Neural progenitor cell (in vitro differentiated cells): Measurements from ENCODE around the gene FHDC1. TPM values are rescaled to one million over a fixed set of nuclear protein-coding genes. Genes with fewer than 3 reads are reported as not detected.
"Not testable (repeated sequence)": the region's sequence is repeated elsewhere in the genome, so short reads cannot be mapped to it uniquely, and the experiment has no call there.

Experiments used
- DNase-seq: peaks from one replicate; pipeline ENCODE4 v3.0.0-alpha.2; 2016; ENCODE audit warnings: low spot score
- H2AFZ ChIP-seq: fragments of 200-600 bp; sonication (generic); replicated peaks from 2 replicates; pipeline ENCODE4 v1.6.1; 2016; ENCODE audit warnings: antibody characterized with exemption
- H3F3A ChIP-seq: fragments of 200-600 bp; sonication (generic); 2 replicates; pipeline ENCODE4 v1.6.1; 2016; ENCODE audit warnings: antibody characterized with exemption, low read depth
- H3K27ac ChIP-seq: fragments of 200-600 bp; sonication (generic); 2 replicates; pipeline ENCODE4 v1.5.1; 2016; ENCODE audit warnings: mild to moderate bottlenecking
- H3K27me3 ChIP-seq: fragments of 200-600 bp; sonication (generic); 2 replicates; pipeline ENCODE4 v1.6.1; 2016; ENCODE audit warnings: mild to moderate bottlenecking, moderate library complexity
- H3K36me3 ChIP-seq: fragments of 200-600 bp; sonication (generic); 2 replicates; pipeline ENCODE4 v1.5.1; 2016
- H3K4me1 ChIP-seq: fragments of 200-600 bp; sonication (generic); 2 replicates; pipeline ENCODE4 v1.6.1; 2016; ENCODE audit warnings: mixed run types
- H3K4me2 ChIP-seq: fragments of 200-600 bp; sonication (generic); 2 replicates; pipeline ENCODE4 v1.6.1; 2016
- H3K4me3 ChIP-seq: fragments of 200-600 bp; sonication (generic); 2 replicates; pipeline ENCODE4 v1.5.1; 2016
- H3K79me2 ChIP-seq: fragments of 200-600 bp; sonication (generic); 2 replicates; pipeline ENCODE4 v1.6.1; 2016; ENCODE audit warnings: low read depth
- H3K9ac ChIP-seq: fragments of 200-600 bp; sonication (generic); 2 replicates; pipeline ENCODE4 v1.6.1; 2016
- H3K9me3 ChIP-seq: fragments of 200-600 bp; sonication (generic); 2 replicates; pipeline ENCODE4 v1.5.1; 2016; ENCODE audit warnings: low read depth
- H4K20me1 ChIP-seq: fragments of 200-600 bp; sonication (generic); 2 replicates; pipeline ENCODE4 v1.6.1; 2016; ENCODE audit warnings: low read depth
- H3K27ac Mint-ChIP-seq: 3 replicates; pipeline ENCODE4 v1.8.0; 2021; ENCODE audit warnings: mixed read lengths
- H3K27me3 Mint-ChIP-seq: 2 replicates; pipeline ENCODE4 v1.8.0; 2022; ENCODE audit warnings: low read depth, mild to moderate bottlenecking, inconsistent platforms, moderate library complexity, mixed read lengths; ENCODE audit not compliant: insufficient read depth
- H3K36me3 Mint-ChIP-seq: 3 replicates; pipeline ENCODE4 v1.8.0; 2021; ENCODE audit warnings: mixed read lengths
- H3K4me1 Mint-ChIP-seq: 3 replicates; pipeline ENCODE4 v1.8.0; 2021; ENCODE audit warnings: mixed read lengths
- H3K4me3 Mint-ChIP-seq: 3 replicates; pipeline ENCODE4 v1.8.0; 2021; ENCODE audit warnings: mild to moderate bottlenecking, moderate library complexity, mixed read lengths
- H3K9me3 Mint-ChIP-seq: 3 replicates; pipeline ENCODE4 v1.8.0; 2020; ENCODE audit warnings: mixed read lengths
- EZH2 ChIP-seq: fragments of 200-600 bp; sonication (generic); IDR thresholded peaks from 2 replicates; pipeline ENCODE4 v1.6.1; 2017; ENCODE audit warnings: antibody characterized with exemption, mild to moderate bottlenecking, moderate library complexity
- EZH2phosphoT487 ChIP-seq: fragments of 200-600 bp; sonication (generic); IDR thresholded peaks from 2 replicates; pipeline ENCODE4 v1.6.1; 2017; ENCODE audit warnings: antibody characterized with exemption
- total RNA-seq: library from RNA; depleted of rRNA; stranded (reverse); fragments of >200 nt; gene quantifications from 2 replicates; pipeline ENCODE4 v1.2.3, GENCODE V29; 2015; ENCODE audit warnings: low replicate concordance
- TF ChIP-seq, protein P1 (sequence below): fragments of 200-600 bp; sonication (generic); IDR thresholded peaks from 2 replicates; pipeline ENCODE4 v1.5.1; 2017; ENCODE audit warnings: antibody characterized with exemption, mild to moderate bottlenecking

FHDC1 gene
- total RNA-seq, 1 donor from 2014 or later, result 3.0 TPM

DNA sequence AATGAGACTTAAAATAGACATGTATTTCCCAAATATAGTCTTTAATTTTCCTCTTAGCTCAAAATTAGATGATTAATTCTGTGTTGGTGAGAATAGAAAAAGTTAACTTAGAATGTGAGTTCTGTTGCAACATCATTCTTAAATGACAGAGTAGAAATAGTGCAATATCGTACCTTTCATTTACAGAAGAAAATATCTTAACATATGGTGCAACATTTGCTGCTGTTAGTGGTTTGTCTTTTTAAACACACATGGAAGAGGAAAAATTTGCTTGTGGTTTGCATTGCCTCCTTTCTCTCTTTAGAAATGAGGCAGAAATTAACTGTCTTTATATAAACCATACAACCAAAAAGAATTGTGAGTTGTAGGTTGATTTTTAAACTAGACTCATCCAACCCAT, 39.3 kb upstream of the FHDC1 start:
- H3K27ac ChIP-seq, result no peak overlapping the region
- TF ChIP-seq, protein P1, sequence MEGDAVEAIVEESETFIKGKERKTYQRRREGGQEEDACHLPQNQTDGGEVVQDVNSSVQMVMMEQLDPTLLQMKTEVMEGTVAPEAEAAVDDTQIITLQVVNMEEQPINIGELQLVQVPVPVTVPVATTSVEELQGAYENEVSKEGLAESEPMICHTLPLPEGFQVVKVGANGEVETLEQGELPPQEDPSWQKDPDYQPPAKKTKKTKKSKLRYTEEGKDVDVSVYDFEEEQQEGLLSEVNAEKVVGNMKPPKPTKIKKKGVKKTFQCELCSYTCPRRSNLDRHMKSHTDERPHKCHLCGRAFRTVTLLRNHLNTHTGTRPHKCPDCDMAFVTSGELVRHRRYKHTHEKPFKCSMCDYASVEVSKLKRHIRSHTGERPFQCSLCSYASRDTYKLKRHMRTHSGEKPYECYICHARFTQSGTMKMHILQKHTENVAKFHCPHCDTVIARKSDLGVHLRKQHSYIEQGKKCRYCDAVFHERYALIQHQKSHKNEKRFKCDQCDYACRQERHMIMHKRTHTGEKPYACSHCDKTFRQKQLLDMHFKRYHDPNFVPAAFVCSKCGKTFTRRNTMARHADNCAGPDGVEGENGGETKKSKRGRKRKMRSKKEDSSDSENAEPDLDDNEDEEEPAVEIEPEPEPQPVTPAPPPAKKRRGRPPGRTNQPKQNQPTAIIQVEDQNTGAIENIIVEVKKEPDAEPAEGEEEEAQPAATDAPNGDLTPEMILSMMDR, result no peak
- no peak for TF ChIP-seq EZH2phosphoT487
- TF ChIP-seq EZH2, result no peak
- H3K36me3 ChIP-seq, result no peaks in the 10 kb centered on the region
- H3K79me2 ChIP-seq, result no peaks in the 10 kb centered on the region
- DNase-seq, result no peak
- no peaks in the 10 kb centered on the region for H3K27me3 ChIP-seq
- Mint-ChIP-seq H3K4me1 (no peaks in the 10 kb centered on the region), H3K4me3 (no peak overlapping the region), H3K27me3 (no peaks in the 10 kb centered on the region), H3K27ac (no peak overlapping the region), H3K9me3 (no peaks in the 10 kb centered on the region), H3K36me3 (peaks cover 7% of the 10 kb centered on the region)
- no peaks in the 10 kb centered on the region for H3F3A ChIP-seq
- no peak overlapping the region for H3K9ac ChIP-seq
- no peak overlapping the region for H3K4me3 ChIP-seq
- no peaks in the 10 kb centered on the region for H4K20me1 ChIP-seq
- no peaks in the 10 kb centered on the region for H3K9me3 ChIP-seq
- no peak overlapping the region for H2AFZ ChIP-seq
- H3K4me2 ChIP-seq, result no peak overlapping the region
- peaks cover 10% of the 10 kb centered on the region for H3K4me1 ChIP-seq

DNA sequence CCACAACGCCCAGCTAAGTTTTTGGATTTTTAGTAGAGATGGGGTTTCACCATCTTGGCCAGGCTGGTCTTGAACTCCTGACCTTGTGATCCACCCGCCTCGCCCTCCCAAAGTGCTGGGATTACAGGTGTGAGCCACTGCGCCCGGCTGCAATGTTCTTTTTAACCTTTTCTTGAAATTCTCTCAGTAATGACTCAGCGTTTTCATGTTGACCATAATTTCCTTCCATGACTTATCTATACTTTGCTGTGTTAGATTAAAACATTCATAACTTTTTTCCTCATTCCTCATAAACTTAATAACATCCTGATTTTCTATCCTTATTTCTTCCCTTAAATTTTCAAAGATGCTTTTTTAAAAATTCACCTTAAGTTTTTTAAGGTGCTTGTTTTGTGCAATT, 38.0 kb upstream of the FHDC1 start:
- not testable (repeated sequence) for H4K20me1 ChIP-seq, H3K27ac Mint-ChIP-seq, H3K36me3 Mint-ChIP-seq, H3K4me1 Mint-ChIP-seq, H3K27ac ChIP-seq, H3K9me3 Mint-ChIP-seq, H3K4me3 Mint-ChIP-seq, H3K4me2 ChIP-seq, H3K79me2 ChIP-seq, H3K4me1 ChIP-seq, DNase-seq, H3K27me3 ChIP-seq, H3K4me3 ChIP-seq, H3K9ac ChIP-seq, H3K36me3 ChIP-seq, H3K27me3 Mint-ChIP-seq, H3K9me3 ChIP-seq, H3F3A ChIP-seq, H2AFZ ChIP-seq

DNA sequence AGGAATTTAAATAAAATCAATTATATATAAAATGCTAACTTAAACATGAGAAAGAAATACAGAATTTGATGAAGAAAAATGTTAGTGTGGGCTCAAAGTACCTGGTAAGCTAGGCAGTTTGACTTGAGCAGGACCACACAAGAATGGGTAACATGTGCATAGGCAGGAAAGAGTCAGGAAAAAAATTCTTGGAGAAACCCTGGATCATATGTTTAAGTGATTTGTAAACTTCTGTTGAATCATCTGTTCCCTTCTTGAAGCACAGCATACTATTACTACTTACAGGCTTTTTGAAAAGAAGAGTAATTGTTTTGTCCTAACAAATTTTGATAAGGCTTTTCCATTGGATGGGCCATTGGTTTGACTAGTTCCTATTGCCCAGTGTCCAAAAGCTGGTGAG, 37.5 kb upstream of the FHDC1 start:
- TF ChIP-seq, protein P1, result no peak
- TF ChIP-seq EZH2phosphoT487, result no peak
- TF ChIP-seq EZH2, result no peak

DNA sequence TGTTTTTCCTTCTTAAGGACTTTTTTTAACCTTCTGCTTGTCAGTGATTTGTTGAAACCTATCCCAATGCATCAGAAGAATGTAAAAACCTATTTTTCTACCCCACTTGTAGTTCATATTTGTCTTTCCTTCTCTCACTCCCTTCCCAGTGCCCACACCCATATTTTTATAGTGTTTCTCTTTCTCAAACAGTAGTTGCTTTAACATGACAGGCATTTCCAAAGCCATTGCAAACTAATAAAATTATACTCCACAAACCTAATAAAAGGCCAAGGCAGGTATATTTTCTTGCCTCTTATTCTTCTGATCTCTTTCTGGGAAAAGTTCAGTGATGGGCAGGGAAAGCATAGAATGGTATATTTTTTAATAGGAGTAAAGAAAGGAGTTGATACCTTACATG, 35.7 kb upstream of the FHDC1 start:
- H3F3A ChIP-seq, result no peaks in the 10 kb centered on the region
- H3K4me1 ChIP-seq, result peaks cover 14% of the 10 kb centered on the region
- H3K36me3 Mint-ChIP-seq, result peaks cover 5% of the 10 kb centered on the region
- H2AFZ ChIP-seq, result no peak overlapping the region
- H3K4me2 ChIP-seq, result no peak overlapping the region
- TF ChIP-seq EZH2 (no peak), EZH2phosphoT487 (no peak)
- TF ChIP-seq, protein P1, result no peak
- no peak overlapping the region for H3K9ac ChIP-seq
- H3K9me3 Mint-ChIP-seq, result no peaks in the 10 kb centered on the region
- no peak overlapping the region for H3K4me3 ChIP-seq
- H3K27ac ChIP-seq, result peak overlapping the region; percentile 17
- H3K4me3 Mint-ChIP-seq, result no peak overlapping the region
- H3K27ac Mint-ChIP-seq, result no peak overlapping the region
- H3K27me3 ChIP-seq, result no peaks in the 10 kb centered on the region
- H3K4me1 Mint-ChIP-seq, result peaks cover 4% of the 10 kb centered on the region
- no peaks in the 10 kb centered on the region for H4K20me1 ChIP-seq
- no peaks in the 10 kb centered on the region for H3K36me3 ChIP-seq
- H3K79me2 ChIP-seq, result no peaks in the 10 kb centered on the region
- no peak for DNase-seq
- H3K27me3 Mint-ChIP-seq, result no peaks in the 10 kb centered on the region
- H3K9me3 ChIP-seq, result no peaks in the 10 kb centered on the region

More for the DNA sequence above, 37.5 kb upstream of the FHDC1 start:
- Histone ChIP-seq H3K36me3 (no peaks in the 10 kb centered on the region), H2AFZ (no peak overlapping the region), H3K79me2 (no peaks in the 10 kb centered on the region), H3K4me3 (no peak overlapping the region), H3K27me3 (no peaks in the 10 kb centered on the region), H3K4me2 (no peak overlapping the region), H3K4me1 (peaks cover 11% of the 10 kb centered on the region), H4K20me1 (no peaks in the 10 kb centered on the region), H3K9ac (no peak overlapping the region), H3K27ac (no peak overlapping the region), H3K9me3 (no peaks in the 10 kb centered on the region), H3F3A (no peaks in the 10 kb centered on the region)
- H3K4me3 Mint-ChIP-seq, result no peak overlapping the region
- no peaks in the 10 kb centered on the region for H3K27me3 Mint-ChIP-seq
- peaks cover 2% of the 10 kb centered on the region for H3K36me3 Mint-ChIP-seq
- H3K4me1 Mint-ChIP-seq, result peaks cover 2% of the 10 kb centered on the region
- DNase-seq, result no peak
- no peaks in the 10 kb centered on the region for H3K9me3 Mint-ChIP-seq
- H3K27ac Mint-ChIP-seq, result no peak overlapping the region
